HCEC 1CT (cell line): Measurements from ENCODE around the gene CBY1.

Experiments
- DNase-seq: peaks from one replicate; pipeline ENCODE4 v3.0.0-alpha.2; 2017

Gene CBY1

GRCh38 chr22:38704654-38705234 is 48.3 kb downstream of the CBY1 start:
- no peak for DNase-seq

GRCh38 chr22:38705235-38706100 is 49.0 kb downstream of the CBY1 start, which contains the start of gene GTPBP1:
Gene GTPBP1 (plus strand): TSS chr22:38705944. CDS start chr22:38705956, 12 bp downstream.
- DNase-seq: peak; percentile 100

GRCh38 chr22:38706101-38706900 is 49.9 kb downstream of the CBY1 start:
- DNase-seq: no peak

GRCh38 chr22:38706901-38707195 is 50.4 kb downstream of the CBY1 start:
- DNase-seq: no peak

GRCh38 chr22:38707346-38707745 is 50.9 kb downstream of the CBY1 start:
- DNase-seq: peak; percentile 45

GRCh38 chr22:38707984-38708383 is 51.5 kb downstream of the CBY1 start:
- DNase-seq: no peak

GRCh38 chr22:38709306-38709705 is 52.9 kb downstream of the CBY1 start:
- no peak for DNase-seq

- no peak for DNase-seq
These were observed 53.9 kb downstream of the CBY1 start for GRCh38 chr22:38710351-38710750.

- no peak for DNase-seq
These were observed 54.4 kb downstream of the CBY1 start for GRCh38 chr22:38710866-38711265.

- no peak for DNase-seq
These were observed 56.2 kb downstream of the CBY1 start for GRCh38 chr22:38712486-38713207.

- DNase-seq: no peak
These were observed 57.5 kb downstream of the CBY1 start for GRCh38 chr22:38713921-38714320.

GRCh38 chr22:38715176-38715764 is 58.8 kb downstream of the CBY1 start:
- no peak for DNase-seq

GRCh38 chr22:38715852-38716251 is 59.4 kb downstream of the CBY1 start:
- no peak for DNase-seq

- DNase-seq: no peak
These were observed 59.8 kb downstream of the CBY1 start for GRCh38 chr22:38716271-38716670.

GRCh38 chr22:38716826-38717225 is 60.4 kb downstream of the CBY1 start:
- no peak for DNase-seq

- DNase-seq: no peak
These were observed 60.8 kb downstream of the CBY1 start for GRCh38 chr22:38717244-38717643.

- peak; percentile 76 for DNase-seq
These were observed 62.0 kb downstream of the CBY1 start for GRCh38 chr22:38718414-38718813.

- no peak for DNase-seq
These were observed 62.8 kb downstream of the CBY1 start for GRCh38 chr22:38719196-38719595.

GRCh38 chr22:38720350-38720749 is 63.9 kb downstream of the CBY1 start:
- DNase-seq: no peak

GRCh38 chr22:38721551-38721950 is 65.1 kb downstream of the CBY1 start:
- DNase-seq: no peak
